ENCODE measurements around the gene TMEM181. TPM values are rescaled to one million over a fixed set of nuclear protein-coding genes. Genes with fewer than 3 reads are reported as not detected.

Gene TMEM181
- total RNA-seq (2022; extraction: Qiagen RNA extraction; ENCODE audit: low read depth) = 9.4 to 16.4 TPM (median 15.2 TPM) in 5 replicates

DNA sequence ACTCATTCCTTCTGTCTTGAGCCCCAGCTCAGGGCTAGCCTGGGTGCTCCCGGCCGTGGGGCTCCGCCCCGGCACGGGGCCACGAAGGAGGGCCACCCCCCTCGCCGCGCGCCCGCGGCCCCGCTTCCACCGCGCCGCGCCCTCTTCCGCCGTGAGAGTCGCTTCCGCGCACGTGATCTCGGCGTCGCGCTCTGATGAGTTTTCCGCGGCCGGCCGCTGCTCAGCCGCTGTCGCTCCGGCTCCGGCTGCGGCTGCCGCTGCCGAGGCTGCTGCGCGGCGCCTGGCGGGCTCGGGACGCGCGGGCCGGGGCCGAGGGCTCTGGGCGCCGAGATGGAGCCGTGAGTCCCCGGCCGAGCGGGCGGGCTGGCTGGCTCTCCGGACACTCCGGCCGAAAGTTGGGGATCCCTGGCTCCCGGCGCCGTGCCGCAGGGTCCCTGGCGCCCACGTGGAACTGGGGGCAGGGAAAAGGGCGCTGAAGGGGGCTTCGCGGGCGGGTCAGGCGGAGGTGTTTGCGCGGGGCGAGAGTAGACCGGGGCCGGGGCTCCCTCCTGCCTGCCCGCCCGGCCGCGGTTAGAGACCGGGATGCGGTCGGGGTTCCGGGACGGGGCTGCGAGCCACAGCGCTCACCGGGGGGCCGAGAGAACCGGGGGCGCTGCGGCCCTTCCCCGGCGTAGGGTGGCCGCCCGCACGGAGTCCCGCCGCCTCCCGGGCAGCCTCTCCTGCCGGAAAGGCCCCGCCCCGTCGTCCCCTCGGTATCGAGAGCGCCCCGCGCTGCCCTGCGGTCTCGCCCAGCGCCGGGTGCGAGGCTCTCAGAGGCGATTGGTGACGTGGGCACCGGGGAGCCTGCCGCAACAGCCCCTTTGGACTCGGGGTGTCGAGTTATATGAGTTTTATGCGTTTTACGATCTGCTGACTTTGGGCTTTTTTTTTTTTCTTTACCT is at the start of gene TMEM181:
TSS of gene TMEM181 (plus strand) at position 197 of the 941 bp plus-strand sequence. CDS start at position 331, 134 bp downstream.

DNA sequence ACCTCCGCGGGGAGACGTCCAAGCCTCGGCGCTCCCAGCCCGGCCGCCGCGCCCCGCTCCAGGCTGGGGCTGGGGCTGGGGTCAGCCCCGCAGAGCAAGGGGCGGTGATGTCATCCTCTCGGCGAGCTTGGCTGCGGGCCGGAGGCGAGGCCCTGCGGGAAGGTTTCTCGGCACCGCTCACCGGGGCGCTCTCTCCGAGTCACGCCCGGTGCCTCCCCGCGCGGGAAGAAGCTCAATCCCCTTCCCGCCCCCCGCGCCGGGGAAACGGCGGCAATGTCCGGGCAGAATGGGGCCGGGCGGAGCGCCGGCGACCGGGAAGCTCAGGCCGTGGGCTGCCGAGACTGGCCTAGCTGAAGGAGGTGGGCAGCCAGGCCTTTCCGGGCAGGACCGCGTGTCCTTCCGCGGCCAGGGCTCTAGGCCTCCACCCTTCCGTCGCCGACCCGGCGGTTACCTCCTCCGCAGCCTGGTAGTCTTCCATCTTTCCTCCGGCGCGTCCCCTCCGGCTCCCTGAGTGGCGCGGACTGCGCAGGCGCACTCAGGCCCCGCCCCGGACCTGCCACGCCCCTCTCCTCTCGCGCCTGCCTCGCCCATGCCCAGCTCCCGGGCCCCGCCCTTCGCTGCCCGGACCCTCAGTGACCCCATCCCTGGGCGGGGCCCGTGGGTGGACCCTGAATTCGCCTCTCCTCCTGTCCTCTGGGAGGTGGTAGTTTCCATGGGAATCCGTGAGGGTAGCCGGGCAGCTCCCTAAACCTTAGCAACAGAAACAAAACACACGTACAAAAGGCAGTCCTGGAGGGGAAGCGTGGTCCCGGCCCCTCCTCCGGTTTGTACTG is 84.6 kb downstream of the TMEM181 start, which contains the start of gene DYNLT1:
TSS of gene DYNLT1 (minus strand) at position 513 of the 833 bp plus-strand sequence. CDS start at position 478, 35 bp downstream.

DNA sequence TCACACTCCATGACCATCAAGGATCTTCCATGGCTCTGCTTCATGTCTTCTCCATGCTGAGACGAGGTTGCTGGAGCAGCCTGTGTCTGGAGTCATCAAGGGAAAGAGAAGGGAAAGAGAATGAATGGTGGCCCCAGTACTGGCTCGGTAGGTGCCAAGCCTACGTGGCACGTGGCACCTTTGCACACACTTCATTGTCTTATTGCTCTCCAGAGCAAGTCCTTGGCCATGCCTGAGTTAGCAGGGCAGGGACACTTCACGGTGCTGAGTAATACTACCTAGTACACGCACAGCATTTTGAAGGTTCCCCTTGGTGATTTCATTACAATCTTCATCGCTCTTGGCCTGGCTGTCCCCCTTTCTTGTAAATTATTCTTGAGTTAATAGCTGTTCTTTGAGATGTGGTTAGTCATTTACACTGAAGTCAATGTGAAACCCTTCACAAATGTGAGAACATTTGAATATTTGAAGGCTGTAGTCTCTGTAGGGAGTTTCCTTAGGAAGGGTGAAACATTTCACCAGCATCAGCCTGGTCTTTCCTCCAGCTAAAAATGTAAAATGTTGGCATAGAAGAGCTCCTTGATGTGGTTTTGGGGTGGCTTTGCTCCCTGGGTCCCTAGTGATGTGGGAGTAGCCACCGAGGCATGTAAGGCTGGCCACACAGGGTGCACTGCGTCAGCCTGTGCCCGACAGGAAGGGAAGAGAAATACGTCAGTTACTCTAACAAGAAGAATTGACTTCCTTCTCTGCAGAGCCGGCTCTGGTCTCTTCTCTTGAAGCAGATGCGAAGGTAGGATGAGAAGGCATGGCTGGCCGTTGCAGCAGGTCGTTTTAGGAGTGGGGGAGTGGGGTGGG is 89.6 kb downstream of the TMEM181 start, which contains the start of gene SYTL3:
TSS of gene SYTL3 (plus strand) at position 766 of the 855 bp plus-strand sequence. CDS start 13,215 bp downstream, outside the sequence.

Other genes starting within 250 kb of the TMEM181 start
- 5.3 to 7.7 TPM (median 6.8 TPM) in 5 replicates for gene TULP4, start 247.6 kb upstream of the TMEM181 start, total RNA-seq (2022; extraction: Qiagen RNA extraction; ENCODE audit: low read depth)
- 97.2 to 155 TPM (median 104 TPM) in 5 replicates for gene DYNLT1, start 84.7 kb downstream of the TMEM181 start, total RNA-seq (2022; extraction: Qiagen RNA extraction; ENCODE audit: low read depth)
- 1.1 to 1.8 TPM (median 1.4 TPM) in 5 replicates for gene SYTL3, start 90.0 kb downstream of the TMEM181 start, total RNA-seq (2022; extraction: Qiagen RNA extraction; ENCODE audit: low read depth)

Data from A549 treated with ZK216348 at 1 μM for 4 hours (cell line).